NB4 (cell line): ENCODE results near the gene MAST4.

ENCODE experiments used
- POLR2A ChIP-seq: IDR thresholded peaks from 2 replicates; pipeline ENCODE4 v1.6.1; 2011; ENCODE audit warnings: mild to moderate bottlenecking; ENCODE audit not compliant: insufficient read length; ENCODE audit errors: extremely low read depth
- TF ChIP-seq, protein P1 (sequence below): IDR thresholded peaks from one replicate; pipeline ENCODE4 v1.5.1; 2012; ENCODE audit warnings: low read depth, low read length
- TF ChIP-seq, protein P2 (sequence below): IDR thresholded peaks from 2 replicates; pipeline ENCODE4 v1.6.1; 2011; ENCODE audit warnings: low read depth, low read length

DNA sequence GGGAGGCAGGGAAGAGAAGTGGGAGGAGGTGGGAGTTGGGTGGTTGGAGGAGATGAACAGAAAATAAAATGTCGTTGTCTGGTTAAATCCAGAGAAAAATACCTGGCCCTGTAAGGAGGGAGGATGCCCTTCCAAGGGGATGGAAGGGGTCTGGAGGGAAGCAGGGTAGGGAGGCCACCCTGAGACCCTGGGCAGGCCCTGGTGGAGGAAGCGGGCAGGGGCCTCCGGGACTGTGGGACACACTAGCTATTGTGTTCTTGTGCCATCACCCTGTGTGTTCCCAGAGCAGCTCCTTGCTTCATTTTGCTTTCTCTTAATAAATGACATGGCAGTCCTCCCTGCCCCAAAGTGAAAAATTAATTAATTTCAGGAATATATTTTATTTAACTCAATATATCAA lies 612.2 kb downstream of the MAST4 start:
- TF ChIP-seq, protein P1, sequence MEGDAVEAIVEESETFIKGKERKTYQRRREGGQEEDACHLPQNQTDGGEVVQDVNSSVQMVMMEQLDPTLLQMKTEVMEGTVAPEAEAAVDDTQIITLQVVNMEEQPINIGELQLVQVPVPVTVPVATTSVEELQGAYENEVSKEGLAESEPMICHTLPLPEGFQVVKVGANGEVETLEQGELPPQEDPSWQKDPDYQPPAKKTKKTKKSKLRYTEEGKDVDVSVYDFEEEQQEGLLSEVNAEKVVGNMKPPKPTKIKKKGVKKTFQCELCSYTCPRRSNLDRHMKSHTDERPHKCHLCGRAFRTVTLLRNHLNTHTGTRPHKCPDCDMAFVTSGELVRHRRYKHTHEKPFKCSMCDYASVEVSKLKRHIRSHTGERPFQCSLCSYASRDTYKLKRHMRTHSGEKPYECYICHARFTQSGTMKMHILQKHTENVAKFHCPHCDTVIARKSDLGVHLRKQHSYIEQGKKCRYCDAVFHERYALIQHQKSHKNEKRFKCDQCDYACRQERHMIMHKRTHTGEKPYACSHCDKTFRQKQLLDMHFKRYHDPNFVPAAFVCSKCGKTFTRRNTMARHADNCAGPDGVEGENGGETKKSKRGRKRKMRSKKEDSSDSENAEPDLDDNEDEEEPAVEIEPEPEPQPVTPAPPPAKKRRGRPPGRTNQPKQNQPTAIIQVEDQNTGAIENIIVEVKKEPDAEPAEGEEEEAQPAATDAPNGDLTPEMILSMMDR: no peak
- TF ChIP-seq POLR2A: no peak
- TF ChIP-seq, protein P2, sequence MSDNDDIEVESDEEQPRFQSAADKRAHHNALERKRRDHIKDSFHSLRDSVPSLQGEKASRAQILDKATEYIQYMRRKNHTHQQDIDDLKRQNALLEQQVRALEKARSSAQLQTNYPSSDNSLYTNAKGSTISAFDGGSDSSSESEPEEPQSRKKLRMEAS: no peak
